Activated CD4-positive, CD25-positive, alpha-beta regulatory T cell (primary cell): Measurements from ENCODE around the gene TLE4.
"Not testable (repeated sequence)": the region's sequence is repeated elsewhere in the genome, so short reads cannot be mapped to it uniquely, and the experiment has no call there.

Experiments used
- DNase-seq, 4 experiments: peaks; one replicate each; lab custom pipeline; 2025; lab: John Stamatoyannopoulos, UW

Gene TLE4

GRCh38 chr9:79736051-79736450 is 164.3 kb downstream of the TLE4 start:
- DNase-seq, result no peak

DNA sequence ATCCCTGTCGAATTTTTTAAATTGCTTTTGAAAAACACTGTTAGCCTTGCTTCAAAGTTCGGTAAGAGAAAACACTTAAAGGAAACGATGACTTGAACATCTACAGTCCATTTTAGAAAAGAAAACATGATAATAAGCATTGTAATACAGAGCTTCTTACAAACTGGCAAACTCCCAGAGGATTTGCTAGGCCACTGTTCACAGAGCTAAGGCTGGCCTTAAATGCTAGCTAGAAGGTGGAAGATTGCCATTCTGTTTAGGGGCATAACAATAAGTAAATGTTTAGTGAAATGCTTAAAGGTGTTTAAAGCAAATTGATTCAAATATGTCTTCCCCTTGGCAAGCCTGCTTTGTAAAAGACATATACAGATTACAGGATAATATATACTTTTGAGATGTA is 169.6 kb downstream of the TLE4 start:
- no peak for DNase-seq

DNA sequence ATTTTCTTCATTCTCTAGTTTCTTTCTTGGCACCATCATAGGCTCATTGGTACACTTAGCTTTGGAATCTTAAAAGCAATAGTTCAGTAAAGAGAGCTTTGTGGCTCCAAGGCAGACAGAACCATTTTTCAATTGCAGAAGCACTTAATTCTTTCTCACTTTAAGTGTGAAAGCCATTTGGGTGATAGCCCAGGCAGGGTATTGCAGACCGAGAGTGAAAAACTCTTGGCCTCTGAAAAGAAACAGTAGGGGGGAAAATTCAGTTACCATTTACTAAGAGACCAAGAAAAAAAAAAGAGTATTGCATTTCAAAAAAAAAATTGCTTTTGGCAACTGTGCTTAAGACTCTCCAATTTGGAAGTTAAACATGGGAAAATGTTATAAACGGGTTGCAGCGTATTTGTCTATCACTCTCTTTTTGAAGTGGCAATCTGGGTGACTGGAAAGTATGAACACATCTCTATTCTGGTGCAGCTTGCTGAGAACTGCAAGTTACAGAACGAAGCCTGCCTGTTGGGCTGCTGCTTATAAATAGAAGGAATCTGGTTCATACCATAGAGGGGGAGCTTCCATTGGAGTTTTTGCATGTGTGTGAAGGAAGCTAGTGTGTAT is 170.5 kb downstream of the TLE4 start:
- no peak for DNase-seq

GRCh38 chr9:79744521-79744920 is 172.8 kb downstream of the TLE4 start:
- no peak for DNase-seq

GRCh38 chr9:79745752-79746336 is 174.1 kb downstream of the TLE4 start:
- no peak for DNase-seq

GRCh38 chr9:79751895-79752466 is 180.2 kb downstream of the TLE4 start:
- DNase-seq, result not testable (repeated sequence)

GRCh38 chr9:79756414-79756813 is 184.6 kb downstream of the TLE4 start:
- no peak for DNase-seq

DNA sequence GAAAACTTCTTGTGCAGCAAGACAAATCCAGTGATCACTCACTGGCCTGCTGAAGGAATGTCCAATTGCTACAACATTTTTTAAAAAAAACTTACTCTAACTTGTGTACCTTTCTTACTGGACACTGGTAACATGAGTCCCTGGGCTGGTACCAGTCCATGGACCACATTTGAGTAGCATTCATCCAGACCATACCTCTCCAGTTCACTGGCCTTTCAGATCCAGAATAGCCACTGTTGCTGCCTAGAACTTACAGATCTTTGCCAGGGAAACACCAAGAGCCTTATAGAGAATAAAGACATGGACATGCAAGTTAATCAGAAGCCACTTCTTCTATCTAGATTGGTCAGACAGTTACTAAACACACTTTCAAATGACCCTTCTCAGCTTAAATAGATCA is 185.3 kb downstream of the TLE4 start:
- no peak for DNase-seq

DNA sequence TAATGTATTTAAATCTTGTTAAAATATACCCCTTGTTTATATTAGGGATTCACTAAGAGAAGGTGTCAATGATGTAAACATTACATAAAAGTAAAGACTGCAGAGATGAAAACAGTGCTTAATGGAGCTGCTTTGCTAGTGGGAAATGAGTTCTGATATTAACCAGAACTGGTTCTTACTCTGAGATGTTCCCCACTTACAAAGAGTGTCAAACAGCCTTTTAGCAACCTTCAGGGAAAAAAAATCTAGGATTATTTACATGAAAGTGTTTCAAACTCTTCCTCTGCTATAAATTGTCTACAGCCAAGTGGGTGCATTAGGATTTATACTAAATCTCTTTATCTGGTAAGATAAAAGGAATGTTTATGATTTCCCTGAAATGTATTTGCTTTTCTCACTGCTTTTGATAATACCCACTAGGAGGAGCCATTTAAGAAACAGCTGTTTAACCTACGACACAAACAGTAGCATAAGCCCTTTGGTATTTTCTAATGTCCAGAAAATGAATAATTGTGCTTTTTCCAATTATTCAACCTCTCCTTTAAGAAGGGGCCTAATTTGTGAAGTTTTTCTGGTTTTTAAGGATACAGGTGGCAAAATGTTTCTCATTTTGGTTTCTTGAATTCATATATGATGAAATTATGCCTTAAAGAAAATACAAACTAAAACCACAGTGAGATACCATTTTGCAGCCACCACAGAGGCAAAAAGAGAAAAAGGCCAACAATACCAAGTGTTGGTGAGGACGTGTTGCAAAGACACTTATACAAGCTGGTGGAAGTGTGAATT is 186.3 kb downstream of the TLE4 start:
- no peak for DNase-seq

DNA sequence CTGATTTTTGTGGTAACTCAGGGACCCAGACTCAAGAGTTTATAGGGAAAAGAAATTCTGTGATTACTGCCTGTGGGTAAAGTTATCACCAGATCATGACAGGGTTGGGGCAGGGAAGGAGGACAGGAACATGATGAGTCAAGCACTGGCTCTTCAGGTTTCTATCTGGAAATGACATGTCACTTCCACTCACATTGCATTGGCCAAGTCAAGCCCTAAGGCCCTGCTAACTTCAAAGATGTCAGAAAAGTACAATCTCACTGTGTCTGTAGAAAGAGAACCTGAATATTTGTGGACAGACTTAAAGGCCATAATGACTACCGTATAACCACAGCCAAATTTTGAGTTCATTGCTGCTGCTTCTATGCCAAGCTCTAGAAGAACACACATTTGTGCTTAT is 187.7 kb downstream of the TLE4 start:
- DNase-seq, result no peak

DNA sequence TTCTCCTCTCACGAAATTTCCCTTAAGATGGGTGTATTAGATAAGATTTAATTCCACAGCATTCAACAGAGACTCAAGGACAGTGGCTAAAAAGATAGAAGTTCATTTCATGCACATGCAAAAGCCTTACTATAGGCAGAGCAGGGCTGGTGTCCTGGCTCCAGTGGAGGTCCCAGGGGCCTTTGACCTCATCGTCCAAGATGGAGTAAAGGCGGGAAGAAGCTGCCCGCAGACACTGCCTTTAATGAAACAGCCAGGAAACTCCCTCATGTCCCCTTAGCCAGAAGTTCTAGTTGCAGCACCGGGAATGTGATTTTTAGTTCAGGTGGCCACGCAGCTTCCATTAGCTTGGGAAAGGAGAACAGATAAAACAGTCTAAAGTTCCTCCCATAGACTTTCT is 190.3 kb downstream of the TLE4 start:
- DNase-seq, result no peak

GRCh38 chr9:79763671-79764285 is 192.0 kb downstream of the TLE4 start:
- DNase-seq, result no peak

DNA sequence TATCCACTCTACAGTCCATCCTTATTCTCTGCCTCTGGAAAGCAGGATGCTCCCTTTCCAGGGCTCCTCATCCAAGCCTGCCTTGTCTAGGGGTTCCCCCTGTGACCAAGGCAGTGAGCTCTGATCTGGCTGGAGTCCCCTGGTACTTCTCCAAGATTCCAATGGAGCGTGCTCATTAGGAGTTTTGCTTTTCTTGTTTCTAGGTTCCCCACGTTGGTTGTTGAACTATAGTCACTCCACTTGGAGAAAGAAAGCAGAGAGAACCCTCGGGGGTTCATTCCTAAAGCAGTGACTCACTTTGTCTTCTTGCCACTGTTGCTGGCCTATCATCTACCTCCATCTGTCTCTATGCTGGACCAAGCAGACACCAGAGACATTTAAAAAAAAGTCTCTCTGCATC is 192.6 kb downstream of the TLE4 start:
- no peak for DNase-seq

GRCh38 chr9:79765466-79765865 is 193.7 kb downstream of the TLE4 start:
- no peak for DNase-seq

GRCh38 chr9:79766091-79766490 is 194.3 kb downstream of the TLE4 start:
- DNase-seq, result no peak

GRCh38 chr9:79768194-79768593 is 196.4 kb downstream of the TLE4 start:
- no peak for DNase-seq

- no peak for DNase-seq
These were observed 197.9 kb downstream of the TLE4 start for GRCh38 chr9:79769476-79770275.

DNA sequence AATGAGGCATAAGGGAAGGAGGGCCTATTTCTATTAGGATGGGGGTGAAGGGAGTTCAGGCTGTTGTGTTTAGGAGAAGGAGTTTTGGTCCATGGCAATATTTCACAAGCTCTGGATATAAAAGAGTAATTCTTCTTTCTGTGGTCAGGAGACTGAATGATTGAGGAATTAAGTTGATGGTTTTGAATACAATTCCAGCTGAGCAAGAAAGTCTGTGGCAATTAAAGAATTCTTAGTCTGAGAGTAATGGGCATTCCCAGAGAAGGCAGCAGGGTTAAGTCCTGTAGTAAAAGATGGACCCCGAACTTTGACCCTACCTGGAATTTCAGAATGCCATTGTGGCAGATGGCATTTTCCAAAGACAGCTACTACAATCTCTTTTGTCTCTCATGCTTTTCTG is 202.6 kb downstream of the TLE4 start:
- DNase-seq, result no peak
